HEK293T (cell line): ENCODE data around the gene GNAL.

ENCODE experiments used
- ARNT ChIP-seq: fragments of 450-650 bp; IDR thresholded peaks from 2 replicates; pipeline ENCODE4 v1.6.1; 2017; ENCODE audit warnings: mild to moderate bottlenecking
- FOXK2 ChIP-seq: fragments of 450-650 bp; IDR thresholded peaks from 2 replicates; pipeline ENCODE4 v1.6.1; 2016; ENCODE audit warnings: mild to moderate bottlenecking
- FOXM1 ChIP-seq: fragments of 450-650 bp; IDR thresholded peaks from 2 replicates; pipeline ENCODE4 v1.6.1; 2017; ENCODE audit warnings: mild to moderate bottlenecking, borderline replicate concordance
- L3MBTL2 ChIP-seq: fragments of 450-650 bp; conservative IDR thresholded peaks from 2 replicates; pipeline ENCODE4 v1.6.1; 2016; ENCODE audit warnings: mild to moderate bottlenecking
- PKNOX1 ChIP-seq: fragments of 450-650 bp; IDR thresholded peaks from 2 replicates; pipeline ENCODE4 v1.6.1; 2016
- SP1 ChIP-seq: fragments of 450-650 bp; IDR thresholded peaks from 2 replicates; pipeline ENCODE4 v1.6.1; 2017

GRCh38 chr18:11653521-11653920 is 35.5 kb upstream of the GNAL start:
- TF ChIP-seq FOXK2 (no peak), L3MBTL2 (no peak), FOXM1 (no peak), SP1 (no peak), PKNOX1 (no peak), ARNT (no peak)
